C4-2B (cell line): ENCODE results near the gene MATCAP1.

Experiments
- H3K27ac ChIP-seq: fragments of 450-650 bp; 2 replicates; pipeline ENCODE4 v1.5.1; 2017
- CTCF ChIP-seq: fragments of 450-650 bp; conservative IDR thresholded peaks from 2 replicates; pipeline ENCODE4 v1.5.1; 2017; ENCODE audit warnings: mild to moderate bottlenecking
- ZFX ChIP-seq: fragments of 450-650 bp; IDR thresholded peaks from 2 replicates; pipeline ENCODE4 v1.6.1; 2017

The MATCAP1 gene

GRCh38 chr16:67199808-67200198 lies 16.0 kb upstream of the MATCAP1 start:
- H3K27ac ChIP-seq: peak overlapping the region; percentile 84
- no peak for TF ChIP-seq ZFX
- peak; percentile 83 for TF ChIP-seq CTCF

- TF ChIP-seq CTCF (peak; percentile 88), ZFX (peak; percentile 50; the same call in 1 of the 2 replicates)
- H3K27ac ChIP-seq: peak within 1 kb of the TSS; percentile 84
These were observed 15.4 kb upstream of the MATCAP1 start, which contains the start of gene ELMO3 for GRCh38 chr16:67199011-67199807. Gene ELMO3, plus strand, starts transcription at chr16:67199131. Its CDS starts 196 bp downstream, at chr16:67199327.

- peak overlapping the region; percentile 84 for H3K27ac ChIP-seq
- TF ChIP-seq ZFX: no peak
- TF ChIP-seq CTCF: peak; percentile 74
These were observed 14.5 kb upstream of the MATCAP1 start for GRCh38 chr16:67198238-67198734.

- TF ChIP-seq ZFX (no peak), CTCF (no peak)
- H3K27ac ChIP-seq: peak overlapping the region; percentile 84
These were observed 13.9 kb upstream of the MATCAP1 start for GRCh38 chr16:67197704-67198103.

- TF ChIP-seq ZFX (no peak), CTCF (no peak)
- H3K27ac ChIP-seq: no peak overlapping the region
These were observed 13.1 kb upstream of the MATCAP1 start for GRCh38 chr16:67196881-67197280.

- TF ChIP-seq CTCF: no peak
- TF ChIP-seq ZFX: no peak
- H3K27ac ChIP-seq: no peak overlapping the region
These were observed 11.9 kb upstream of the MATCAP1 start for GRCh38 chr16:67195676-67196075.

GRCh38 chr16:67194260-67194659 lies 10.5 kb upstream of the MATCAP1 start:
- TF ChIP-seq CTCF (no peak), ZFX (no peak)
- H3K27ac ChIP-seq: no peak overlapping the region
